HL-60 (cell line): ENCODE results near the gene PTPRN2.

Experiments used
- DNase-seq, 2 experiments: peaks; one replicate each; pipeline ENCODE4 v3.0.0-alpha.2; 2010 to 2020; ENCODE audit warnings: low read depth in 1 of 2, low spot score in 1 of 2
- H3K27ac ChIP-seq: fragments of 250-450 bp; sonication (Bioruptor Pico); replicated peaks from 2 replicates; pipeline ENCODE4 v1.5.1; 2020; ENCODE audit warnings: mild to moderate bottlenecking, moderate library complexity
- H3K27me3 ChIP-seq: fragments of 250-450 bp; sonication (Bioruptor Pico); 2 replicates; pipeline ENCODE4 v1.5.1; 2021; ENCODE audit warnings: mild to moderate bottlenecking, moderate library complexity; ENCODE audit not compliant: insufficient read depth, poor library complexity, severe bottlenecking
- H3K4me3 ChIP-seq: replicated peaks from 2 replicates; pipeline ENCODE4 v1.5.1; 2011; ENCODE audit warnings: mild to moderate bottlenecking, control low read depth, low read length; ENCODE audit not compliant: insufficient read depth
- CTCF ChIP-seq: IDR thresholded peaks from one replicate; pipeline ENCODE4 v1.5.1; 2011; ENCODE audit warnings: low read length, control low read depth, inconsistent platforms; ENCODE audit not compliant: insufficient read depth
- GABPA ChIP-seq: IDR thresholded peaks from 2 replicates; pipeline ENCODE4 v1.6.1; 2012; ENCODE audit warnings: low read depth
- POLR2AphosphoS5 ChIP-seq: IDR thresholded peaks from 2 replicates; pipeline ENCODE4 v1.6.1; 2012; ENCODE audit warnings: low read depth
- REST ChIP-seq: IDR thresholded peaks from 2 replicates; pipeline ENCODE4 v1.6.1; 2012; ENCODE audit warnings: low read depth; ENCODE audit not compliant: insufficient replicate concordance
- SPI1 ChIP-seq: IDR thresholded peaks from 2 replicates; pipeline ENCODE4 v1.6.1; 2012; ENCODE audit warnings: low read depth, mild to moderate bottlenecking, borderline replicate concordance

Gene PTPRN2

DNA sequence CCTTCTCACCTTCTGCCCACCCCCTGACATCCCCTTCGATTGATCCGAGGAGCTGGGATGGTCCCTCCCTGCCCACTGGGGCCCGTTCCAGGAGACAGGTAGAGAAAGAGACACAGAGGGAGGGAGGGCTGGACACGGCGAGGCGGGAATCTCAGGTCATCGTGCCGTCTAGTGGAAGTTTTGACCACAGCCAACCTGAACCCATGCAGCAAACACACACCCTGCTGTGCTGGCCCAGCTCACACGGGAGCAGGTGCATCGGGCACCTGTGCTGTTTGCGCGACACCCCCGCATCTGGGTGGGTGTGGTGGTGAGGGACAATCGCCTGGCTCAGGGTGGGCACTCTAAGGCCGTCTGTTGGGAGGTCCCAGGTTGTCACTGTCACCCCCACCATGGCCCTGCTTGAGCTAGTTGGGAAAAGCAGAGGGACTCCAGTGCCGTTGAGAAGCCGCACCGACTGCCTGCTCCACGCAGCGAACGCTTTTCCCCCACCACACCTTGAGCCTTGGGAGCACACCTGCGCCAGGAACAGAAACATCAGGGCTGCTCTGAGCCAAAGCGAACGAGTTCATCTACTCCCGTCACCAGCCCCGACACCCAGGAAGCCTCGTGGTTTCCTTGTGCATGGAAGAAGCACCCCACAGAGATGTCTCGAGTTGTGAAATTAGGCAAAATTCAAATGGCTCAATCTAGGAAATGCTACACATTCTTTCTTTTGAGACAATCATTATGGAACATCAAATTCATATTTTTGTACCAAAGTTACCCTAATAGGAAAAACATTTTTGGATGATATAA is 965.0 kb downstream of the PTPRN2 start:
- DNase-seq: no peak
- no peak overlapping the region for H3K27ac ChIP-seq
- no peak overlapping the region for H3K4me3 ChIP-seq
- TF ChIP-seq REST (no peak), CTCF (no peak), GABPA (no peak), POLR2AphosphoS5 (no peak)
- H3K27me3 ChIP-seq: peaks cover 3% of the 10 kb centered on the region

DNA sequence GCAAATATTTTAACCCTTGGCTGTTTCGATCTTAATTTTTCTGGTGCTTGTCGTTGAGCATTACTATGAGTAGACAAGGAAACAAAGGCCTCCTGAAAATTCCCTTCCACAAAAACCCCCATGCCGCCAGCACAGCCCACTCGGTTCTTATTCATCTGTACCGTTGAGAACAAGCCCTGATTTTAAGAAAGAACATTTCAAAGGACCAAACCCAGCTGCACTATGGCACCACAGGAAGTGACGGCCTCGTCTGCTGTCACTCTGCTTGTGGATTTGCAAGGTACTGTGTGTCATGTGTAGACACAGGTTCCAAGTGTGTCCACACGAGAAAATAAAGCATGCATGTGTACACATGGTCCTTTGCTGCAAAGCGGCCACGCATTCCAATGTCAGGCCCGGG is 965.6 kb downstream of the PTPRN2 start:
- Histone ChIP-seq H3K27ac (no peak overlapping the region), H3K27me3 (peaks cover under 1% of the 10 kb centered on the region), H3K4me3 (no peak overlapping the region)
- TF ChIP-seq CTCF (no peak), POLR2AphosphoS5 (no peak), SPI1 (no peak), REST (no peak), GABPA (no peak)
- no peak for DNase-seq

DNA sequence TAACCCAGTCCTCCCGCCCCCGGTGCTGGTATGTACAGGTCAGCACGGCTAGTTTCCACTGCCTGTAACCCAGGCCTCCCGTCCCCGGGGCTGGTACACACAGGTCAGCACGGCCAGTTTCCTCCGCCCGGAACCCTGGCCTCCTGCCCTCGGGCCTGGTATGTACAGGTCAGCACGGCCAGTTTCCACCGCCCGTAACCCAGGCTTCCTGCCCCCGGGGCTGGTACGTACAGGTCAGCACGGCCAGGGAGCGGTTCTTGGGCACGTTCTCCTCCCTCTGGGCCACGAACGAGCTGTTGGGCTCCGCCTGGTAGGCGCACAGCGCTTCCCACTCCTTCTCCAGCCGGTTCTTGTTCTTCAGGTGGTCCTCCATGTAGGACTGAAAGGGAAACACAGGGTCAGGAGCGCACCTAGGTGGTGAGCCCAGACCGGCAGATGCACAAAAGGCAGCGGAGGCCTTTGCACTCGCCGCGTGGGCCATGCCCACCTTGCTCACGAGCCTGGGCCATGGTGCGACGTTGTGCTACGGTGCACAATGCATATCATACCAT is 966.4 kb downstream of the PTPRN2 start:
- H3K27ac ChIP-seq: no peak overlapping the region
- H3K4me3 ChIP-seq: no peak overlapping the region
- no peak for DNase-seq
- H3K27me3 ChIP-seq: no peaks in the 10 kb centered on the region
- TF ChIP-seq SPI1 (no peak), GABPA (no peak), CTCF (no peak), REST (no peak), POLR2AphosphoS5 (no peak)
